K562 (cell line): ENCODE measurements around the gene XPOT. TPM values are rescaled to one million over a fixed set of nuclear protein-coding genes. Genes with fewer than 3 reads are reported as not detected.

Source experiments
- CCNT2 ChIP-seq: IDR thresholded peaks from 2 replicates; pipeline ENCODE4 v1.6.1; 2011; ENCODE audit warnings: borderline replicate concordance, low read depth, mild to moderate bottlenecking, moderate library complexity, mixed read lengths, low read length; ENCODE audit not compliant: insufficient read length; ENCODE audit errors: extremely low read depth
- HDAC2 ChIP-seq: fragments of 450-650 bp; IDR thresholded peaks from 2 replicates; pipeline ENCODE4 v1.6.1; 2016; ENCODE audit warnings: mild to moderate bottlenecking
- HOMEZ ChIP-seq: fragments of 250-450 bp; sonication (Bioruptor Pico); IDR thresholded peaks from 2 replicates; pipeline ENCODE4 v1.4.0; 2020; ENCODE audit warnings: mild to moderate bottlenecking, moderate library complexity
- KLF1 ChIP-seq: fragments of 450-650 bp; IDR thresholded peaks from 2 replicates; pipeline ENCODE4 v1.6.1; 2016; ENCODE audit warnings: missing genetic modification characterization, missing compliant biosample characterization
- LCOR ChIP-seq: sonication (generic); formaldehyde crosslinking; IDR thresholded peaks from 2 replicates; pipeline ENCODE4 v1.8.0; 2022; ENCODE audit warnings: mild to moderate bottlenecking, missing genetic modification reagents
- MBD2 ChIP-seq: sonication (generic); IDR thresholded peaks from 2 replicates; pipeline ENCODE4 v1.6.1; 2016; ENCODE audit warnings: low read depth, borderline replicate concordance
- MNT ChIP-seq, 2 experiments: fragments of 450-650 bp; conservative IDR thresholded peaks; 2 replicates each; pipeline ENCODE4 v1.6.1; 2017; ENCODE audit warnings: mild to moderate bottlenecking in 2 of 2, moderate library complexity in 2 of 2
- NFRKB ChIP-seq: fragments of 450-650 bp; IDR thresholded peaks from 2 replicates; pipeline ENCODE4 v1.6.1; 2016; ENCODE audit warnings: low read depth
- NR2F6 ChIP-seq: fragments of 450-650 bp; formaldehyde crosslinking; IDR thresholded peaks from 2 replicates; pipeline ENCODE4 v1.4.0; 2020; ENCODE audit warnings: mild to moderate bottlenecking
- NR4A1 ChIP-seq, 2 experiments: fragments of 250-450 bp in 1 of 2; fragments of 450-650 bp in 1 of 2; sonication (Bioruptor Pico) in 1 of 2; IDR thresholded peaks; 2 replicates each; pipeline versions ENCODE4 v1.4.0 to v1.6.1; 2016 to 2020; ENCODE audit warnings: mild to moderate bottlenecking in 2 of 2, missing compliant biosample characterization in 1 of 2, missing genetic modification characterization in 1 of 2, moderate library complexity in 1 of 2
- PML ChIP-seq: IDR thresholded peaks from 2 replicates; pipeline ENCODE4 v1.6.1; 2012; ENCODE audit warnings: low read length, inconsistent platforms
- TCF15 ChIP-seq: fragments of 250-450 bp; sonication (Bioruptor Pico); IDR thresholded peaks from 2 replicates; pipeline ENCODE4 v1.8.0; 2022; ENCODE audit warnings: moderate library complexity, mild to moderate bottlenecking, inconsistent platforms
- TGIF2 ChIP-seq: sonication (generic); formaldehyde crosslinking; IDR thresholded peaks from 2 replicates; pipeline ENCODE4 v1.8.1; 2022; ENCODE audit warnings: mild to moderate bottlenecking, missing genetic modification reagents, moderate library complexity
- USF1 ChIP-seq: sonication (generic); formaldehyde crosslinking; IDR thresholded peaks from 2 replicates; pipeline ENCODE4 v1.9.0; 2022; ENCODE audit warnings: mild to moderate bottlenecking, missing genetic modification reagents
- ZBTB17 ChIP-seq: fragments of 450-650 bp; formaldehyde crosslinking; IDR thresholded peaks from 2 replicates; pipeline ENCODE4 v1.4.0; 2020; ENCODE audit warnings: mild to moderate bottlenecking
- ZBTB2 ChIP-seq: fragments of 450-650 bp; IDR thresholded peaks from 2 replicates; pipeline ENCODE4 v1.6.1; 2016; ENCODE audit warnings: antibody characterized with exemption
- polyA plus RNA-seq, 8 experiments: library from polyadenylated mRNA; depleted of rRNA in 4 of 8; stranded (reverse) in 5 of 8; unstranded in 3 of 8; fragments of >200 nt; fragmentation: Nextera tagmentation in 2 of 8; fragmentation: Illumina TruSeq in 1 of 8; extraction: Ambion mirVana in 2 of 8; extraction: Trizol in 1 of 8; gene quantifications; 2 replicates each; pipeline versions ENCODE4 v1.2.1 to v1.2.3, GENCODE V29; 2011 to 2014; ENCODE audit warnings: inconsistent platforms in 1 of 8, missing spikeins in 1 of 8
- total RNA-seq, 7 experiments: library from RNA; depleted of rRNA in 6 of 7; stranded (reverse); fragments of >200 nt in 6 of 7; fragmentation: Illumina TruSeq in 2 of 7; extraction: Trizol in 2 of 7; gene quantifications; 2 replicates each; pipeline versions ENCODE4 v1.2.1 to v1.2.3, GENCODE V29; 2011 to 2021; ENCODE audit warnings: low replicate concordance in 1 of 7
- TF ChIP-seq, protein P1 (sequence below), 3 experiments: IDR thresholded peaks in 2 of 3; conservative IDR thresholded peaks in 1 of 3; 2 replicates each; pipeline ENCODE4 v1.5.1; 2011 to 2012; ENCODE audit warnings: low read length in 3 of 3, mild to moderate bottlenecking in 3 of 3, control low read depth in 2 of 3, improper control_type of control experiment in 1 of 3, inconsistent platforms in 1 of 3, low read depth in 1 of 3, mixed read lengths in 1 of 3, moderate library complexity in 1 of 3; ENCODE audit not compliant: insufficient read depth in 2 of 3

Gene XPOT
- total and polyA plus RNA-seq, 9 of the 15 experiments (the other 6 are each of a cell fraction or from before 2014, with no cell fraction given): 26.2 to 192 (median 102) TPM

DNA sequence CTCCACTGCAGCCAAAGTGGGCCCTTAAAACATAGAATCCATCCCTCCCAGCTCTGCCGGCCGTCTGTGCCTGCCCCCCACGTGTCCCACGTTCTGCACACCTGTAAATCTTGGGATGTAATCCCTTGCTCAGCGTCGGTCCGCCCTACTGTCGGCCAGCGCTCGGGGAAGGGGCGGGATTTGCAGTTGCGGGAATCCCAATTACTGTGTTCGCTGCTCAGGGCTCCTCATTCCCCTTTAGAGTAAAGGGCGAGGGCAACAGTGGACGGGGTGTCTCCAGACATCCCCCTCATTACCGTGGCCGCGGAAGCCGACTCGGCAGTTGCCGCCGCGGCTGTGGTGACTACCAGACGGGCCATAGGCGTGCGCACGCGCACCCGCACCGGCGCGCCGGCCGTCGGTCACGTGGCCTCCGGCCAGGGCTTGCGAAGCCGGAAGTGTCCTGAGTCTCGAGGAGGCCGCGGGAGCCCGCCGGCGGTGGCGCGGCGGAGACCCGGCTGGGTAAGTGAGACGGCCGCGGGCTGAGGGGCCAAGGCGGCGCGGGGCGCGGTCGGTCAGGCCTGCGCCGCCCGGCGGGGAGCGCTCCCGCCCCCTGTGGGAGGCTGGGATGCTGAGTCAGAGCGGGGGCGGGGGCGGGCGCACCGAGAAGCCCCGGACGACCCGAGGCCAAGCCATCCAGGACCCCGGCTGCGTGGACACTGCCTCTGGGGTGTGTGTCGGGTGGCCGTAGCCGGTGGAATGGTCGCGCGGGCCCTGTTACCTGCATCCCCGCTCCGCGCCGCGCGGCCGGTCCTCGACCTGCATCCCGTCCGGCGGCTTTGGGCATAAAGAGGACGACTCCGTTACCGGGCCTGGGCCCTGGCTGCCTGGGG is 47.7 kb downstream of the XPOT start, which contains the start of gene TBK1 (continued):
- peak; percentile 97 for TF ChIP-seq USF1 (CRISPR knock-in tag)
- TF ChIP-seq ZBTB2: peak; percentile 69; the same call in 1 of the 2 replicates
- no peak for TF ChIP-seq PML
- TF ChIP-seq MBD2: peak; percentile 47; the same call in 1 of the 2 replicates
- TF ChIP-seq HDAC2: peak; percentile 27; the same call in 1 of the 2 replicates
- TF ChIP-seq HOMEZ (CRISPR knock-in tag): no peak
- peak; percentile 84 to 90 for TF ChIP-seq MNT (conservative IDR thresholded peaks at IDR 0.05)
- 0 out of 2 replicates have a peak, but pooled peaks have one; percentile 17 for TF ChIP-seq KLF1 (tag)
- TF ChIP-seq LCOR: no peak
- 0 out of 2 replicates have a peak, but pooled peaks have one; percentile 66 for TF ChIP-seq NFRKB
- no peak for TF ChIP-seq NR2F6 (CRISPR knock-in tag)
- no peak for TF ChIP-seq TGIF2
- no peak for TF ChIP-seq TCF15 (CRISPR knock-in tag)
- peak; percentile 90 for TF ChIP-seq CCNT2
- TF ChIP-seq NR4A1 (CRISPR knock-in tag; IDR thresholded peaks at IDR 0.05): no peak
- TF ChIP-seq NR4A1 (tag; IDR thresholded peaks at IDR 0.05): no peak
- TF ChIP-seq, protein P1, sequence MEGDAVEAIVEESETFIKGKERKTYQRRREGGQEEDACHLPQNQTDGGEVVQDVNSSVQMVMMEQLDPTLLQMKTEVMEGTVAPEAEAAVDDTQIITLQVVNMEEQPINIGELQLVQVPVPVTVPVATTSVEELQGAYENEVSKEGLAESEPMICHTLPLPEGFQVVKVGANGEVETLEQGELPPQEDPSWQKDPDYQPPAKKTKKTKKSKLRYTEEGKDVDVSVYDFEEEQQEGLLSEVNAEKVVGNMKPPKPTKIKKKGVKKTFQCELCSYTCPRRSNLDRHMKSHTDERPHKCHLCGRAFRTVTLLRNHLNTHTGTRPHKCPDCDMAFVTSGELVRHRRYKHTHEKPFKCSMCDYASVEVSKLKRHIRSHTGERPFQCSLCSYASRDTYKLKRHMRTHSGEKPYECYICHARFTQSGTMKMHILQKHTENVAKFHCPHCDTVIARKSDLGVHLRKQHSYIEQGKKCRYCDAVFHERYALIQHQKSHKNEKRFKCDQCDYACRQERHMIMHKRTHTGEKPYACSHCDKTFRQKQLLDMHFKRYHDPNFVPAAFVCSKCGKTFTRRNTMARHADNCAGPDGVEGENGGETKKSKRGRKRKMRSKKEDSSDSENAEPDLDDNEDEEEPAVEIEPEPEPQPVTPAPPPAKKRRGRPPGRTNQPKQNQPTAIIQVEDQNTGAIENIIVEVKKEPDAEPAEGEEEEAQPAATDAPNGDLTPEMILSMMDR (IDR thresholded peaks at IDR 0.05 in 2 of 3, conservative IDR thresholded peaks at IDR 0.05 in 1 of 3; ENCODE audit: insufficient read depth in 2 of 3, low read depth in 1 of 3, low read length in 3 of 3): 0 out of 6 replicates have a peak, but pooled peaks of 1 of the 3 experiments have one; percentile 2
- no peak for TF ChIP-seq ZBTB17
